HepG2 (cell line): ENCODE measurements around the gene CYP4F2. TPM values are rescaled to one million over a fixed set of nuclear protein-coding genes. Genes with fewer than 3 reads are reported as not detected.

Experiments used
- ATAC-seq: fragments of 200-7000 bp; cut with Tn5 transposase; 3 replicates; pipeline ENCODE4 v1.9.1; 2020; ENCODE audit warnings: mild to moderate bottlenecking, moderate library complexity
- Bru-seq: library from RNA; stranded (reverse); fragments of 400-500 nt; gene quantifications from one replicate; lab custom pipeline; 2021; lab: Mats Ljungman, UMichigan
- BruChase-seq, 2 experiments: library from RNA; stranded (reverse); fragments of 400-500 nt; gene quantifications; one replicate each; lab custom pipeline; 2021; lab: Mats Ljungman, UMichigan
- BruUV-seq: library from RNA; stranded (reverse); fragments of 400-500 nt; replicated peaks from 2 replicates; lab custom pipeline; 2021; lab: Mats Ljungman, UMichigan
- CTCF ChIA-PET: fragments of 300-600 bp; formaldehyde crosslinking; extraction: SDS; loops from one replicate; lab custom pipeline; 2021; ENCODE audit warnings: low total read pairs, inconsistent platforms, low intra/inter-chr PET ratio; lab: Yijun Ruan, JAX
- POLR2A ChIA-PET: fragments of 350-600 bp; sonication (Branson Sonifier 250); formaldehyde crosslinking; loops from one replicate; lab custom pipeline; 2020; ENCODE audit warnings: antibody characterized with exemption, inconsistent platforms; lab: Yijun Ruan, JAX
- DNase-seq: peaks from one replicate; pipeline ENCODE4 v3.0.0-alpha.2; 2015; ENCODE audit warnings: low spot score
- FAIRE-seq: peaks from 3 replicates; lab custom pipeline; 2011; peaks lifted over from hg19 to GRCh38; lab: Jason Lieb, UNC
- H2AFZ ChIP-seq: one replicate; pipeline ENCODE4 v1.6.1; 2011; ENCODE audit warnings: low read length, inconsistent platforms
- H3K27ac ChIP-seq: fragments of 300-600 bp; 3 replicates; pipeline ENCODE4 v1.8.0; 2011; ENCODE audit warnings: mixed run types, mild to moderate bottlenecking, mixed read lengths, low read length, inconsistent platforms; ENCODE audit not compliant: insufficient read depth; ENCODE audit errors: extremely low read length
- H3K27me3 ChIP-seq, 2 experiments: fragments of 200-600 bp in 1 of 2; 2 replicates in 1 of 2; 3 replicates in 1 of 2; pipeline versions ENCODE4 v1.6.0 to v1.8.0; 2011; ENCODE audit warnings: low read length in 2 of 2, mild to moderate bottlenecking in 2 of 2, moderate library complexity in 2 of 2, inconsistent platforms in 1 of 2; ENCODE audit not compliant: insufficient read depth in 2 of 2, control insufficient read depth in 1 of 2
- H3K36me3 ChIP-seq, 2 experiments: fragments of 200-600 bp in 1 of 2; replicated peaks in 1 of 2; 2 replicates in 1 of 2; 3 replicates in 1 of 2; pipeline versions ENCODE4 v1.5.1 to v1.8.0; 2011; ENCODE audit warnings: low read length in 2 of 2, inconsistent platforms in 1 of 2; ENCODE audit not compliant: insufficient read depth in 2 of 2, control insufficient read depth in 1 of 2
- H3K4me1 ChIP-seq: 2 replicates; pipeline ENCODE4 v1.5.1; 2012; ENCODE audit warnings: low read length, inconsistent platforms; ENCODE audit not compliant: insufficient read depth
- H3K4me2 ChIP-seq: 2 replicates; pipeline ENCODE4 v1.6.0; 2011; ENCODE audit warnings: low read depth, low read length, inconsistent platforms
- H3K4me3 ChIP-seq, 3 experiments: fragments of 200-600 bp in 1 of 3; sonication (generic), shearing (Covaris generic) in 1 of 3; replicated peaks in 1 of 3; 2 replicates each; pipeline ENCODE4 v1.5.1; 2011 to 2016; ENCODE audit warnings: low read length in 3 of 3, inconsistent platforms in 2 of 3, low read depth in 2 of 3, mild to moderate bottlenecking in 2 of 3, control low read depth in 1 of 3, mixed read lengths in 1 of 3; ENCODE audit not compliant: insufficient read depth in 1 of 3
- H3K79me2 ChIP-seq: one replicate; pipeline ENCODE4 v1.6.1; 2011; ENCODE audit warnings: low read length, inconsistent platforms; ENCODE audit not compliant: insufficient read depth
- H3K9ac ChIP-seq: 2 replicates; pipeline ENCODE4 v1.6.0; 2011; ENCODE audit warnings: mild to moderate bottlenecking, low read depth, low read length, inconsistent platforms; ENCODE audit not compliant: insufficient read depth
- H3K9me3 ChIP-seq: 2 replicates; pipeline ENCODE4 v1.5.1; 2012; ENCODE audit warnings: mild to moderate bottlenecking, low read length
- H4K20me1 ChIP-seq: 2 replicates; pipeline ENCODE4 v1.6.0; 2011; ENCODE audit warnings: inconsistent platforms, mild to moderate bottlenecking, low read length, moderate library complexity; ENCODE audit not compliant: insufficient read depth
- GTF2F1 ChIP-seq: fragments of 150-350 bp; IDR thresholded peaks from 2 replicates; pipeline ENCODE4 v1.6.1; 2014; ENCODE audit warnings: low read length
- HOXA3 ChIP-seq: sonication (generic); formaldehyde crosslinking; IDR thresholded peaks from 2 replicates; pipeline ENCODE4 v1.5.0; 2020; ENCODE audit warnings: missing genetic modification reagents
- MAFG ChIP-seq: sonication (generic); formaldehyde crosslinking; IDR thresholded peaks from 2 replicates; pipeline ENCODE4 v1.5.1; 2020; ENCODE audit warnings: mild to moderate bottlenecking, missing genetic modification reagents
- MTA1 ChIP-seq: sonication (generic); formaldehyde crosslinking; IDR thresholded peaks from 2 replicates; pipeline ENCODE4 v1.4.0; 2020; ENCODE audit warnings: missing genetic modification reagents, mild to moderate bottlenecking, borderline replicate concordance
- NFKB2 ChIP-seq: sonication (generic); formaldehyde crosslinking; IDR thresholded peaks from 2 replicates; pipeline ENCODE4 v1.4.0; 2020; ENCODE audit warnings: missing genetic modification reagents, borderline replicate concordance
- SNAPC2 ChIP-seq: sonication (generic); formaldehyde crosslinking; IDR thresholded peaks from 2 replicates; pipeline ENCODE4 v1.8.1; 2022; ENCODE audit warnings: mild to moderate bottlenecking, missing genetic modification reagents
- TBX2 ChIP-seq: sonication (generic); formaldehyde crosslinking; IDR thresholded peaks from 2 replicates; pipeline ENCODE4 v1.5.0; 2020; ENCODE audit warnings: missing genetic modification reagents, mild to moderate bottlenecking, borderline replicate concordance
- ZFP1 ChIP-seq: IDR thresholded peaks from 2 replicates; pipeline ENCODE4 v1.6.1; 2016
- ZFX ChIP-seq: sonication (generic); formaldehyde crosslinking; IDR thresholded peaks from 2 replicates; pipeline ENCODE4 v1.4.0; 2020; ENCODE audit warnings: mild to moderate bottlenecking, low read depth, missing genetic modification reagents, moderate library complexity
- ZKSCAN1 ChIP-seq: fragments of 150-350 bp; IDR thresholded peaks from 2 replicates; pipeline ENCODE4 v1.6.1; 2014; ENCODE audit warnings: low read length
- WGBS: methylation state at CpG from one replicate; pipeline ENCODE4 v1.1.6; 2017; ENCODE audit warnings: low lambda C conversion rate; 5-methylcytosine and 5-hydroxymethylcytosine counted together
- in situ Hi-C: cut with HindIII; loops from 2 replicates; pipeline ENCODE4 v1.10.0; 2017; ENCODE audit warnings: low pct_unique_long_range_greater_than_20kb; ENCODE audit not compliant: extremely low pct_ligation_motif_present
- intact Hi-C: fragments of 100-400 bp; cut with micrococcal nuclease; formaldehyde crosslinking; loops from one replicate; pipeline ENCODE4 v1.10.0; 2022; ENCODE audit not compliant: unreplicated experiment
- long read RNA-seq, 2 experiments: library from RNA in 1 of 2; library from polyadenylated mRNA in 1 of 2; stranded (forward) in 1 of 2; unstranded in 1 of 2; transcript quantifications; one replicate each; pipeline ENCODE4 v2.0.0, GENCODE V29; 2019 to 2022
- polyA minus RNA-seq, 3 experiments: library from RNA; depleted of rRNA, polyadenylated mRNA; stranded (reverse); fragments of >200 nt; gene quantifications; 2 replicates each; pipeline ENCODE4 v1.2.3, GENCODE V29; 2011; ENCODE audit warnings: low replicate concordance in 1 of 3
- polyA plus RNA-seq, 8 experiments: library from polyadenylated mRNA; depleted of rRNA in 3 of 8; stranded (reverse) in 7 of 8; unstranded in 1 of 8; fragments of >200 nt; fragmentation: Illumina TruSeq in 4 of 8; extraction: Trizol in 4 of 8; gene quantifications; 2 replicates each; pipeline versions ENCODE4 v1.2.1 to v1.2.3, GENCODE V29; 2011 to 2016; ENCODE audit warnings: low read depth in 4 of 8, missing spikeins in 1 of 8, mixed read lengths in 1 of 8; ENCODE audit not compliant: insufficient read depth in 1 of 8
- total RNA-seq, 5 experiments: library from RNA; depleted of rRNA; stranded (reverse); fragments of >200 nt; fragmentation: Illumina TruSeq; extraction: Trizol; gene quantifications; 2 replicates each; pipeline ENCODE4 v1.2.3, GENCODE V29; 2016; ENCODE audit warnings: low read depth in 1 of 5
- TF ChIP-seq, protein P1 (sequence below): sonication (generic); formaldehyde crosslinking; IDR thresholded peaks from 2 replicates; pipeline ENCODE4 v1.5.1; 2020; ENCODE audit warnings: mild to moderate bottlenecking, missing genetic modification reagents, moderate library complexity
- TF ChIP-seq, protein P2 (sequence below): sonication (generic); formaldehyde crosslinking; IDR thresholded peaks from 2 replicates; pipeline ENCODE4 v1.4.0; 2020; ENCODE audit warnings: mild to moderate bottlenecking, missing genetic modification reagents
- TF ChIP-seq, protein P3 (sequence below): sonication (generic); formaldehyde crosslinking; IDR thresholded peaks from 2 replicates; pipeline ENCODE4 v1.9.0; 2022; ENCODE audit warnings: missing genetic modification reagents, mild to moderate bottlenecking, borderline replicate concordance

CYP4F2 gene
- total RNA-seq (2016; rRNA removed; fragmentation: Illumina TruSeq; extraction: Trizol) (0.42 and 3.7 TPM in 2 replicates), polyA plus RNA-seq (2011; rRNA removed) (3.9 and 9.7 TPM in 2 replicates), polyA minus RNA-seq (2011; rRNA and poly(A)+ RNA removed; ENCODE audit: low replicate concordance) (0.23 and 11.4 TPM in 2 replicates), Bru-seq, nascent RNA (percentile 35 among the genes with signal in this experiment), BruChase-seq, experiment 1, labeled RNA remaining after a 6-hour chase (percentile 44 among the genes with signal in this experiment), BruChase-seq, experiment 2, labeled RNA remaining after a 2-hour chase (percentile 44 among the genes with signal in this experiment)
- total RNA-seq (2016; cell fraction: cytosol; rRNA removed; fragmentation: Illumina TruSeq; extraction: Trizol; ENCODE audit: low read depth), result 0.51 and 0.71 TPM in 2 replicates
- total RNA-seq (2016; cell fraction: insoluble cytoplasmic fraction; rRNA removed; fragmentation: Illumina TruSeq; extraction: Trizol), result 0.73 and 3.5 TPM in 2 replicates
- 1.1 and 1.2 TPM in 2 replicates for total RNA-seq (2016; cell fraction: membrane; rRNA removed; fragmentation: Illumina TruSeq; extraction: Trizol)
- total RNA-seq (2016; cell fraction: nucleus; rRNA removed; fragmentation: Illumina TruSeq; extraction: Trizol), result 3.8 and 5.4 TPM in 2 replicates
- polyA plus RNA-seq (2011; cell fraction: cytosol; rRNA removed), result 2.4 and 4.6 TPM in 2 replicates
- 36.0 and 60.0 TPM in 2 replicates for polyA plus RNA-seq (2011; cell fraction: nucleus; rRNA removed)
- polyA plus RNA-seq (2012), result 7.6 and 9.3 TPM in 2 replicates
- 0.22 and 0.41 TPM in 2 replicates for polyA plus RNA-seq (2016; cell fraction: cytosol; fragmentation: Illumina TruSeq; extraction: Trizol; ENCODE audit: low read depth)
- polyA plus RNA-seq (2016; cell fraction: insoluble cytoplasmic fraction; fragmentation: Illumina TruSeq; extraction: Trizol; ENCODE audit: low read depth), result 1.0 and 1.4 TPM in 2 replicates
- 0.42 and 0.50 TPM in 2 replicates for polyA plus RNA-seq (2016; cell fraction: membrane; fragmentation: Illumina TruSeq; extraction: Trizol; ENCODE audit: low read depth)
- 15.4 and 16.1 TPM in 2 replicates for polyA plus RNA-seq (2016; cell fraction: nucleus; fragmentation: Illumina TruSeq; extraction: Trizol; ENCODE audit: insufficient read depth, low read depth)
- polyA minus RNA-seq (2011; cell fraction: cytosol; rRNA and poly(A)+ RNA removed), result 2.1 and 4.8 TPM in 2 replicates
- polyA minus RNA-seq (2011; cell fraction: nucleus; rRNA and poly(A)+ RNA removed), result 9.1 and 18.6 TPM in 2 replicates
- long read RNA-seq, experiment 1, transcript CYP4F2-202 (13 exons, 2,407 nt), result major isoform, 7 of 12 reads
- long read RNA-seq, experiment 1, partial matches to known transcripts, result 2 of 12 reads
- long read RNA-seq, experiment 1, other reads (novel, unspliced or antisense), result 3 of 12 reads
- long read RNA-seq, experiment 2, transcript CYP4F2-202 (13 exons, 2,407 nt), result major isoform, 6 of 9 reads
- long read RNA-seq, experiment 2, partial matches to known transcripts, result 2 of 9 reads
- long read RNA-seq, experiment 2, other reads (novel, unspliced or antisense), result 1 of 9 reads

DNA sequence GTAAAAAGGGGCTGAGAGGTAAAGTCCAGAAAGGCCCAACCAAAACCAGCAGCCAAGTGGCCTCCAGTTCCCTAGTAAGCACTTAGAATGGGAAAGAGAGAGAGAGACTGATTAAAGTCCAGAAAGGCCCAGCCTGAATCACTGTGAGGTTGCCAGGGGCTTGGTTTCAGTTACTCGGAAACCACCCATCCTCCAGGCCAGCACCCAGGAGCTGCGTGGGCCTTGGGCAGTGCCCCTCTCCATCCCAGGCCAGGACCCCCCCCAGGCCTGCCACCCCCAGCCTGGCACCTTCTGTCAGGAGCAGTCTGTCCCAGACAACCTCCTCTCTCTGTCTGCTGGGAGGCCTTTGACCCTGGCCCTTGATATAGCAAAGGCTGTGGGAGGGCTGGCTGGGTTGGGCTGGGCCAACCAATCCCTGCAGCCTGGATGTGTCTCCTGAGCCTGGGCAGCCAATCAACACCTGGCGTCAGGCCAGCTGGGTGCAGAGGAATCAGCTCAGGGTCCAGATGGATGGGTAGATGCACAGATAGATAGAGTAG lies at the start of gene CYP4F2:
Gene CYP4F2, minus strand, starts transcription at position 337 of the 539 bp plus-strand sequence. CDS start 463 bp downstream, outside the sequence.
- WGBS, result 62% methylated on average over 1 of the region's 3 CpGs
- Histone ChIP-seq H3K9me3 (no peaks in the 10 kb centered on the region), H3K4me1 (peaks cover 32% of the 10 kb centered on the region), H3K27ac (peak within 1 kb of the TSS; percentile 46), H2AFZ (no peak within 1 kb of the TSS), H3K27me3 (no peaks in the 10 kb centered on the region), H3K36me3 (no peaks in the 10 kb centered on the region), H3K9ac (peak within 1 kb of the TSS; percentile 43; the same call in 1 of the 2 replicates), H3K4me3 (peak within 1 kb of the TSS; percentile 29 to 67 (median 33); a peak in 3 of 6 replicates), H3K4me2 (peak within 1 kb of the TSS; percentile 65), H4K20me1 (no peaks in the 10 kb centered on the region), H3K79me2 (no peaks in the 10 kb centered on the region)
- CTCF ChIA-PET, result no interaction called here
- in situ Hi-C loops, result no loop called here
- POLR2A ChIA-PET, result no interaction called here
- peak; percentile 90 for ATAC-seq
- no TSS peak for BruUV-seq
- intact Hi-C loops, result no loop called here
- FAIRE-seq, result no peak
- DNase-seq, result peak; percentile 12
- TF ChIP-seq TBX2 (CRISPR knock-in tag) (no peak), NFKB2 (CRISPR knock-in tag) (0 out of 2 replicates have a peak, but pooled peaks have one; percentile 38), MTA1 (CRISPR knock-in tag) (no peak), SNAPC2 (no peak), ZKSCAN1 (no peak), ZFP1 (CRISPR knock-in tag) (no peak), MAFG (CRISPR knock-in tag) (no peak), GTF2F1 (no peak), HOXA3 (CRISPR knock-in tag) (0 out of 2 replicates have a peak, but pooled peaks have one; percentile 26), ZFX (CRISPR knock-in tag) (peak; percentile 75)
- TF ChIP-seq, protein P1, sequence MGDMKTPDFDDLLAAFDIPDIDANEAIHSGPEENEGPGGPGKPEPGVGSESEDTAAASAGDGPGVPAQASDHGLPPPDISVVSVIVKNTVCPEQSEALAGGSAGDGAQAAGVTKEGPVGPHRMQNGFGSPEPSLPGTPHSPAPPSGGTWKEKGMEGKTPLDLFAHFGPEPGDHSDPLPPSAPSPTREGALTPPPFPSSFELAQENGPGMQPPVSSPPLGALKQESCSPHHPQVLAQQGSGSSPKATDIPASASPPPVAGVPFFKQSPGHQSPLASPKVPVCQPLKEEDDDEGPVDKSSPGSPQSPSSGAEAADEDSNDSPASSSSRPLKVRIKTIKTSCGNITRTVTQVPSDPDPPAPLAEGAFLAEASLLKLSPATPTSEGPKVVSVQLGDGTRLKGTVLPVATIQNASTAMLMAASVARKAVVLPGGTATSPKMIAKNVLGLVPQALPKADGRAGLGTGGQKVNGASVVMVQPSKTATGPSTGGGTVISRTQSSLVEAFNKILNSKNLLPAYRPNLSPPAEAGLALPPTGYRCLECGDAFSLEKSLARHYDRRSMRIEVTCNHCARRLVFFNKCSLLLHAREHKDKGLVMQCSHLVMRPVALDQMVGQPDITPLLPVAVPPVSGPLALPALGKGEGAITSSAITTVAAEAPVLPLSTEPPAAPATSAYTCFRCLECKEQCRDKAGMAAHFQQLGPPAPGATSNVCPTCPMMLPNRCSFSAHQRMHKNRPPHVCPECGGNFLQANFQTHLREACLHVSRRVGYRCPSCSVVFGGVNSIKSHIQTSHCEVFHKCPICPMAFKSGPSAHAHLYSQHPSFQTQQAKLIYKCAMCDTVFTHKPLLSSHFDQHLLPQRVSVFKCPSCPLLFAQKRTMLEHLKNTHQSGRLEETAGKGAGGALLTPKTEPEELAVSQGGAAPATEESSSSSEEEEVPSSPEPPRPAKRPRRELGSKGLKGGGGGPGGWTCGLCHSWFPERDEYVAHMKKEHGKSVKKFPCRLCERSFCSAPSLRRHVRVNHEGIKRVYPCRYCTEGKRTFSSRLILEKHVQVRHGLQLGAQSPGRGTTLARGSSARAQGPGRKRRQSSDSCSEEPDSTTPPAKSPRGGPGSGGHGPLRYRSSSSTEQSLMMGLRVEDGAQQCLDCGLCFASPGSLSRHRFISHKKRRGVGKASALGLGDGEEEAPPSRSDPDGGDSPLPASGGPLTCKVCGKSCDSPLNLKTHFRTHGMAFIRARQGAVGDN (CRISPR knock-in tag), result peak; percentile 53; the same call in 1 of the 2 replicates
- TF ChIP-seq, protein P2, sequence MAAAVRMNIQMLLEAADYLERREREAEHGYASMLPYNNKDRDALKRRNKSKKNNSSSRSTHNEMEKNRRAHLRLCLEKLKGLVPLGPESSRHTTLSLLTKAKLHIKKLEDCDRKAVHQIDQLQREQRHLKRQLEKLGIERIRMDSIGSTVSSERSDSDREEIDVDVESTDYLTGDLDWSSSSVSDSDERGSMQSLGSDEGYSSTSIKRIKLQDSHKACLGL (CRISPR knock-in tag), result no peak
- TF ChIP-seq, protein P3, sequence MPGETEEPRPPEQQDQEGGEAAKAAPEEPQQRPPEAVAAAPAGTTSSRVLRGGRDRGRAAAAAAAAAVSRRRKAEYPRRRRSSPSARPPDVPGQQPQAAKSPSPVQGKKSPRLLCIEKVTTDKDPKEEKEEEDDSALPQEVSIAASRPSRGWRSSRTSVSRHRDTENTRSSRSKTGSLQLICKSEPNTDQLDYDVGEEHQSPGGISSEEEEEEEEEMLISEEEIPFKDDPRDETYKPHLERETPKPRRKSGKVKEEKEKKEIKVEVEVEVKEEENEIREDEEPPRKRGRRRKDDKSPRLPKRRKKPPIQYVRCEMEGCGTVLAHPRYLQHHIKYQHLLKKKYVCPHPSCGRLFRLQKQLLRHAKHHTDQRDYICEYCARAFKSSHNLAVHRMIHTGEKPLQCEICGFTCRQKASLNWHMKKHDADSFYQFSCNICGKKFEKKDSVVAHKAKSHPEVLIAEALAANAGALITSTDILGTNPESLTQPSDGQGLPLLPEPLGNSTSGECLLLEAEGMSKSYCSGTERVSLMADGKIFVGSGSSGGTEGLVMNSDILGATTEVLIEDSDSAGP (CRISPR knock-in tag), result peak; percentile 22; the same call in 1 of the 2 replicates
